GM18873 (cell line): ENCODE data around the gene GPHN.

ENCODE experiments used
- ATAC-seq: cut with Tn5 transposase; IDR thresholded peaks from one replicate; pipeline ENCODE4 v1.9.1; 2021; ENCODE audit warnings: mild to moderate bottlenecking, moderate library complexity, moderate number of reproducible peaks; ENCODE audit not compliant: unreplicated experiment, low FRiP score

Gene GPHN

GRCh38 chr14:67188326-67188725, 680.4 kb downstream of the GPHN start:
- no peak for ATAC-seq

GRCh38 chr14:67191768-67192290, 683.9 kb downstream of the GPHN start:
- ATAC-seq, result no peak

- ATAC-seq, result no peak
These were observed 684.4 kb downstream of the GPHN start for GRCh38 chr14:67192366-67192765.

- ATAC-seq, result no peak
These were observed 687.3 kb downstream of the GPHN start for GRCh38 chr14:67195279-67195678.

- ATAC-seq, result no peak
These were observed 691.1 kb downstream of the GPHN start for GRCh38 chr14:67199016-67199415.

GRCh38 chr14:67207810-67208209, 699.9 kb downstream of the GPHN start:
- no peak for ATAC-seq

- ATAC-seq, result no peak
These were observed 710.2 kb downstream of the GPHN start for GRCh38 chr14:67218126-67218525.

GRCh38 chr14:67221248-67221981, 713.5 kb downstream of the GPHN start:
- no peak for ATAC-seq

GRCh38 chr14:67221982-67222328, 714.0 kb downstream of the GPHN start:
- no peak for ATAC-seq

- no peak for ATAC-seq
These were observed 717.6 kb downstream of the GPHN start for GRCh38 chr14:67225523-67225922.

GRCh38 chr14:67228325-67228984, 720.5 kb downstream of the GPHN start:
- ATAC-seq, result no peak
